ENCODE results near the gene WAPL.

- no peak for TF ChIP-seq CTCF (IDR thresholded peaks at IDR 0.05; ENCODE audit: low read depth, low read length)
- no peak for TF ChIP-seq POLR2A (IDR thresholded peaks at IDR 0.05; ENCODE audit: extremely low read depth, insufficient read length)
- TF ChIP-seq MYC (IDR thresholded peaks at IDR 0.05; ENCODE audit: low read depth, low read length) = no peak
- TF ChIP-seq MAX (IDR thresholded peaks at IDR 0.05; ENCODE audit: low read depth, low read length) = no peak
These were observed 37.9 kb downstream of the WAPL start for GRCh38 chr10:86483664-86484063.

All from NB4 (cell line).